Liver (tissue), 9 donors: ENCODE measurements around the gene CFAP251. TPM values are rescaled to one million over a fixed set of nuclear protein-coding genes. Genes with fewer than 3 reads are reported as not detected.

Source experiments
- DNase-seq: peaks from one replicate; pipeline ENCODE4 v3.0.0-alpha.2; 2017; ENCODE audit warnings: low spot score
- H3K27ac ChIP-seq, 2 donors: one replicate each; pipeline ENCODE4 v1.7.0; 2013; ENCODE audit warnings: inconsistent platforms in 2 of 2, low read length in 2 of 2, control low read depth in 1 of 2, low read depth in 1 of 2, mild to moderate bottlenecking in 1 of 2
- H3K27me3 ChIP-seq, 4 donors: one replicate each; pipeline versions ENCODE4 v1.6.1 to v1.7.0; 2013; ENCODE audit warnings: low read length in 3 of 4, inconsistent platforms in 1 of 4, mild to moderate bottlenecking in 1 of 4, moderate library complexity in 1 of 4; ENCODE audit not compliant: control insufficient read depth in 4 of 4, insufficient read depth in 4 of 4
- H3K36me3 ChIP-seq, 4 donors: one replicate each; pipeline versions ENCODE4 v1.6.1 to v1.7.0; 2013; ENCODE audit warnings: low read length in 3 of 4, mild to moderate bottlenecking in 3 of 4, low read depth in 1 of 4, moderate library complexity in 1 of 4; ENCODE audit not compliant: control insufficient read depth in 4 of 4, insufficient read depth in 3 of 4
- H3K4me1 ChIP-seq, 4 donors: one replicate each; pipeline versions ENCODE4 v1.6.1 to v1.7.0; 2013; ENCODE audit warnings: low read length in 3 of 4, mild to moderate bottlenecking in 3 of 4, moderate library complexity in 1 of 4; ENCODE audit not compliant: control insufficient read depth in 4 of 4, insufficient read depth in 4 of 4
- H3K4me3 ChIP-seq, 3 donors: one replicate each; pipeline versions ENCODE4 v1.6.1 to v1.7.0; 2013; ENCODE audit warnings: low read length in 3 of 3, control low read depth in 1 of 3, low read depth in 1 of 3, mild to moderate bottlenecking in 1 of 3
- H3K9ac ChIP-seq, 2 donors: one replicate each; pipeline ENCODE4 v1.7.0; 2013; ENCODE audit warnings: low read length in 2 of 2, mild to moderate bottlenecking in 2 of 2, moderate library complexity in 2 of 2, control low read depth in 1 of 2, low read depth in 1 of 2
- H3K9me3 ChIP-seq, 4 donors: one replicate each; pipeline versions ENCODE4 v1.6.1 to v1.7.0; 2013; ENCODE audit warnings: low read length in 3 of 4; ENCODE audit not compliant: control insufficient read depth in 4 of 4
- CTCF ChIP-seq: fragments of 150-350 bp; IDR thresholded peaks from 2 replicates; pipeline ENCODE4 v1.5.1; 2017; ENCODE audit warnings: improper control_type of control experiment, low read depth, low read length; ENCODE audit not compliant: missing input control
- EGR1 ChIP-seq, 2 donors: IDR thresholded peaks; 2 replicates each; pipeline ENCODE4 v1.6.1; 2016 to 2018; ENCODE audit warnings: antibody characterized with exemption in 2 of 2, low read depth in 2 of 2
- FOXA2 ChIP-seq: IDR thresholded peaks from 2 replicates; pipeline ENCODE4 v1.6.1; 2016; ENCODE audit warnings: antibody characterized with exemption
- GABPA ChIP-seq, 2 donors: IDR thresholded peaks in 1 of 2; conservative IDR thresholded peaks in 1 of 2; 2 replicates each; pipeline ENCODE4 v1.6.1; 2016; ENCODE audit warnings: antibody characterized with exemption in 2 of 2, mild to moderate bottlenecking in 1 of 2, moderate library complexity in 1 of 2
- HNF4A ChIP-seq, 2 donors: conservative IDR thresholded peaks; 2 replicates each; pipeline ENCODE4 v1.6.1; 2016; ENCODE audit warnings: antibody characterized with exemption in 2 of 2, mild to moderate bottlenecking in 2 of 2
- NR2F2 ChIP-seq: IDR thresholded peaks from 2 replicates; pipeline ENCODE4 v1.6.1; 2016; ENCODE audit warnings: antibody characterized with exemption
- RAD21 ChIP-seq, 2 donors: IDR thresholded peaks; 2 replicates each; pipeline ENCODE4 v1.6.1; 2016; ENCODE audit warnings: antibody characterized with exemption in 2 of 2, mild to moderate bottlenecking in 2 of 2
- REST ChIP-seq: IDR thresholded peaks from 2 replicates; pipeline ENCODE4 v1.6.1; 2016; ENCODE audit warnings: antibody characterized with exemption, mild to moderate bottlenecking
- RXRA ChIP-seq, 2 donors: IDR thresholded peaks; 2 replicates each; pipeline ENCODE4 v1.6.1; 2017 to 2018; ENCODE audit warnings: antibody characterized with exemption in 2 of 2, mild to moderate bottlenecking in 1 of 2
- SP1 ChIP-seq: IDR thresholded peaks from 2 replicates; pipeline ENCODE4 v1.6.1; 2018; ENCODE audit warnings: antibody characterized with exemption, mild to moderate bottlenecking
- TAF1 ChIP-seq: conservative IDR thresholded peaks from 2 replicates; pipeline ENCODE4 v1.6.1; 2016; ENCODE audit warnings: antibody characterized with exemption, mild to moderate bottlenecking
- ZBTB33 ChIP-seq: IDR thresholded peaks from 2 replicates; pipeline ENCODE4 v1.6.1; 2016; ENCODE audit warnings: antibody characterized with exemption
- WGBS: extraction: QIAGEN DNeasy Blood & Tissue Kit; methylation state at CpG from one replicate; pipeline ENCODE4 v1.1.7; 2013; 5-methylcytosine and 5-hydroxymethylcytosine counted together
- polyA plus RNA-seq, 2 donors: library from polyadenylated mRNA; stranded (reverse) in 1 of 2; unstranded in 1 of 2; fragments of 200-250 nt in 1 of 2; fragments of >200 nt in 1 of 2; fragmentation: Nextera tagmentation in 1 of 2; extraction: Ambion mirVana in 1 of 2; gene quantifications; one replicate each; pipeline versions ENCODE4 v1.2.1 to v1.2.3, GENCODE V29; 2013 to 2015
- total RNA-seq, 2 donors: library from RNA; depleted of rRNA; stranded (reverse); fragments of >200 nt; gene quantifications; one replicate each; pipeline ENCODE4 v1.2.3, GENCODE V29; 2014
- TF ChIP-seq, protein P1 (sequence below): IDR thresholded peaks from 2 replicates; pipeline ENCODE4 v1.6.1; 2016; ENCODE audit warnings: antibody characterized with exemption
- TF ChIP-seq, protein P2 (sequence below): IDR thresholded peaks from 2 replicates; pipeline ENCODE4 v1.6.1; 2016; ENCODE audit warnings: antibody characterized with exemption
- donor health status: healthy.
- donor health status: healthy.
- donor health status: healthy.
- donor health status: healthy.
- donor health status: healthy.

Gene CFAP251
- total and polyA plus RNA-seq, 4 donors: 1.6 to 4.0 (median 2.0) TPM

DNA sequence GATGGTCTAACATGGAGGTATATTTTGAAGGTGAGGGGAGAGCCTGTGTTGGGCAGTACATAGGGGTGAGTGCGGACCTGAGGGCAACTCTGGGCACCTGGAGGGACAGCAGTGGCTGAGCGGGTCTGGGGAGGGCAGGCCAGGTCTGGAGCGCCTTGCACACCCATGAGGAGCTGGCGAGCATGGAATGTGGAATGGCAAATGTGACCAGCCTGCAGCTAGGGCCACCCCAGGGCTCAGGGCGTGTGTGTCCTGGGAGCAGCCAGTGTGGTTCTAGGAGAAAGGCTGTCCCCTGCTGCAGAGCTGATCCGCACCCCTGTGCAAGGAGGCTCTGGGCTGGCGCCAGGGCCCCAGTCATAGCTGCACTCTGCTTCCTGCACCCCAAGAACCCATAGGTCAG, 127.8 kb downstream of the CFAP251 start:
- TF ChIP-seq TAF1 (no peak), RXRA (IDR thresholded peaks at IDR 0.05) (no peak), CTCF (no peak), FOXA2 (no peak)
- H3K4me3 ChIP-seq: no peak overlapping the region
- no peak for DNase-seq
- H3K4me1 ChIP-seq: peaks cover under 1 to 15% (median 10%) of the 10 kb centered on the region in 4 donors
- 97% methylated on average over 7 of the region's 7 CpGs for WGBS
- H3K36me3 ChIP-seq: peaks cover 2 to 11% (median 5%) of the 10 kb centered on the region in 4 donors
- no peak overlapping the region for H3K9ac ChIP-seq
- no peak overlapping the region for H3K27ac ChIP-seq
- no peaks in the 10 kb centered on the region for H3K9me3 ChIP-seq
- H3K27me3 ChIP-seq: no peaks in the 10 kb centered on the region

GRCh38 chr12:122048151-122048550, 129.8 kb downstream of the CFAP251 start:
- no peak for TF ChIP-seq CTCF
- no peak for TF ChIP-seq RAD21 (IDR thresholded peaks at IDR 0.05)
- TF ChIP-seq TAF1: no peak
- 95% methylated on average over 8 of the region's 8 CpGs for WGBS
- DNase-seq: no peak
- no peaks in the 10 kb centered on the region for H3K9me3 ChIP-seq
- no peak overlapping the region for H3K4me3 ChIP-seq
- H3K9ac ChIP-seq: no peak overlapping the region
- no peaks in the 10 kb centered on the region for H3K27me3 ChIP-seq
- H3K4me1 ChIP-seq: peaks cover 2 to 25% (median 12%) of the 10 kb centered on the region in 4 donors
- no peak overlapping the region for H3K27ac ChIP-seq
- peaks cover 2 to 11% (median 5%) of the 10 kb centered on the region in 4 donors for H3K36me3 ChIP-seq

DNA sequence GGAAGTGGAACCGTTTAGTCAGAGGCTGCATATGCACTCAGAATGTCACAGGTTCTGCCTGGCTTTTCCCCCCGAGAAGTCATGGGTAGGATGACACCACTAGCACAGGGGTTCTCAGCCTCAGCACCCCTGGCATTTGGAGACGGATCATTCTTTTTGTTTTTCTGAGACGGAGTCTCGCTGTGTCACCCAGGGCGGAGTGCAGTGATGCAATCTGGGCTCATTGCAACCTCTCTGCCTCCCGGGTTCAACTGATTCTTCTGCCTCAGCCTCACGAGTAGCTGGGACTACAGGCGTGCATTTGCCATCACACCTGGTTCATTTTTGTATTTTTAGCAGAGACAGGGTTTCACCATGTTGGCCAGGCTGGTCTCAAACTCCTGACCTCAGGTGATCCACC, 131.4 kb downstream of the CFAP251 start:
- peaks cover 0 to 8% (median 0%) of the 10 kb centered on the region in 4 donors for H3K36me3 ChIP-seq
- no peaks in the 10 kb centered on the region for H3K27me3 ChIP-seq
- DNase-seq: no peak
- no peak overlapping the region for H3K9ac ChIP-seq
- H3K9me3 ChIP-seq: no peaks in the 10 kb centered on the region
- 82% methylated on average over 9 of the region's 9 CpGs for WGBS
- no peak overlapping the region for H3K4me3 ChIP-seq
- H3K27ac ChIP-seq: peak overlapping the region in 1 of 2 donors; percentile 91
- peaks cover 2 to 37% (median 20%) of the 10 kb centered on the region in 4 donors for H3K4me1 ChIP-seq
- TF ChIP-seq REST: no peak
- no peak for TF ChIP-seq CTCF
- TF ChIP-seq EGR1 (IDR thresholded peaks at IDR 0.05; ENCODE audit: low read depth in 2 of 2): no peak
- no peak for TF ChIP-seq TAF1
- no peak for TF ChIP-seq NR2F2
- TF ChIP-seq, protein P1, sequence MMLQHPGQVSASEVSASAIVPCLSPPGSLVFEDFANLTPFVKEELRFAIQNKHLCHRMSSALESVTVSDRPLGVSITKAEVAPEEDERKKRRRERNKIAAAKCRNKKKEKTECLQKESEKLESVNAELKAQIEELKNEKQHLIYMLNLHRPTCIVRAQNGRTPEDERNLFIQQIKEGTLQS: no peak
- no peak for TF ChIP-seq ZBTB33
- no peak for TF ChIP-seq FOXA2
- TF ChIP-seq SP1: no peak
- no peak for TF ChIP-seq GABPA (IDR thresholded peaks at IDR 0.05 in 1 of 2, conservative IDR thresholded peaks at IDR 0.05 in 1 of 2)
- TF ChIP-seq, protein P2, sequence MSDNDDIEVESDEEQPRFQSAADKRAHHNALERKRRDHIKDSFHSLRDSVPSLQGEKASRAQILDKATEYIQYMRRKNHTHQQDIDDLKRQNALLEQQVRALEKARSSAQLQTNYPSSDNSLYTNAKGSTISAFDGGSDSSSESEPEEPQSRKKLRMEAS: no peak
- no peak for TF ChIP-seq HNF4A (conservative IDR thresholded peaks at IDR 0.05)
